CD4-positive, alpha-beta T cell treated with Interleukin-12 subunit alpha and Interleukin-12 subunit beta, for 1 hour (primary cell): ENCODE measurements around the gene DBNDD2.

ENCODE experiments used
- DNase-seq: peaks from one replicate; pipeline ENCODE4 v3.0.0-alpha.2; 2020

DBNDD2 gene

GRCh38 chr20:45452772-45453691 is 44.9 kb downstream of the DBNDD2 start:
- no peak for DNase-seq

GRCh38 chr20:45456632-45457031 is 48.5 kb downstream of the DBNDD2 start:
- peak; percentile 17 for DNase-seq

GRCh38 chr20:45459606-45460005 is 51.5 kb downstream of the DBNDD2 start:
- DNase-seq = no peak
